Esophagus squamous epithelium (tissue), 4 donors: Measurements from ENCODE around the gene ADK. TPM values are rescaled to one million over a fixed set of nuclear protein-coding genes. Genes with fewer than 3 reads are reported as not detected.

Experiments
- small RNA-seq, 4 donors: library from RNA; depleted of rRNA; stranded (forward); fragments of <200 nt; gene quantifications; one replicate each; pipeline ENCODE3, GENCODE V24; 2016
- total RNA-seq, 4 donors: library from RNA; depleted of rRNA; stranded (reverse); fragments of >200 nt; gene quantifications; one replicate each; pipeline ENCODE4 v1.1.0, GENCODE V29; 2016

The ADK gene
- total RNA-seq, 4 donors from 2014 or later, result 43.3 to 78.4 (median 68.4) TPM

Small RNAs within 50 kb of the gene (small RNA-seq; reads per million reads assigned to genes)
- gene RF00019 (0 reads per million in 4 donors), gene TIMM9P1 (0 reads per million in 4 donors)

Other genes with a start within 250 kb of the ADK start
- gene PLAU, start 240.1 kb upstream of the ADK start, total RNA-seq, result 10 to 100 TPM in 2 of 4 donors, 1 to 10 TPM in 2; 8.8 to 15.9 (median 11.9) TPM
- 100 to 1,000 TPM in 1 of 4 donors, 10 to 100 TPM in 3; 64.8 to 143 (median 75.0) TPM for gene VCL, start 153.1 kb upstream of the ADK start, total RNA-seq
- gene AP3M1, start 393 bp upstream of the ADK start, total RNA-seq, result 10 to 100 TPM; 23.0 to 26.1 (median 24.3) TPM